GM19328 (cell line): ENCODE measurements around the gene EBPL.
"Not testable (repeated sequence)": the region's sequence is repeated elsewhere in the genome, so short reads cannot be mapped to it uniquely, and the experiment has no call there.

ENCODE experiments used
- ATAC-seq: cut with Tn5 transposase; IDR thresholded peaks from one replicate; pipeline ENCODE4 v1.9.1; 2021; ENCODE audit warnings: mild to moderate bottlenecking, moderate library complexity; ENCODE audit not compliant: unreplicated experiment

Gene EBPL

DNA sequence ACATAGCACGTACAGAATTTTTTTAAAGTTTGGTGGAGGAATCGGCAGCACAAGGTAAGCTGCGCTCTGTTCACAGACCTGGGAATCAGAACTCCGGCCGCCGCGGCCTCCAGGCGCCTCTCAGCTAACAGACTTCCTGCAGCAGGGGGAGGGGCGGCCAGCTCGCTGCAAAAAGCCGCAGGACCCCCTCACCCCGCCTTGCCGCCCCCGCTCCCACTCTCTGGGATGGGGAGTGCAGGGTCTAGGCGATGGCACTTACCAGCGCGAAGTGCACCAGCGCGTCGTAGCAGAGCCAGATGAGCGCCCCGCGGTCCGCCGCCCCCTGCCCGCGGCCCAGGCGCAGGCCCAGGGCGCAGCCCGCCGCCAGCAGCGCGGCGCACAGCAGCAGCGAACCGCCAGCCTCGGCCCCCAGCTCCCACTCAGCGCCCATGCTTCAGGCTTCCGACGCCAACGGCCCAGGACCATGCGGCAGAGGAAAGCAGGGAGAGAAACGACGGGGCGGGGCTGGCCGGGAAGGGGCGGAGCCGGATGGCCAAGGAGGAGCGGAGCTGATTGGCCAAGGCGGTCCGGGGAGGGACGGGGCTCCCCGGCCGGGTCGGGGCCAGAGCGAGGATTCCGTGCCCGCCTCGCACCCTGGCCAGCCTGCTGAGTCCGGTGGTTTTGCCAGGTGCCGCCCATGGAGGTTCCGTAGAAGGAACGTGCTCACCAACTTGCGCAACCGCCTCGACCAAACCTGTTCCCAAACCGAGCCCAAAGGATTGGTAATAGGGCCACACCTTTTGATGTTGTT, at the start of gene EBPL:
Gene EBPL, minus strand, starts transcription at position 492 of the 790 bp plus-strand sequence. Its CDS starts 62 bp downstream, at position 430.
- ATAC-seq: peak; percentile 98

DNA sequence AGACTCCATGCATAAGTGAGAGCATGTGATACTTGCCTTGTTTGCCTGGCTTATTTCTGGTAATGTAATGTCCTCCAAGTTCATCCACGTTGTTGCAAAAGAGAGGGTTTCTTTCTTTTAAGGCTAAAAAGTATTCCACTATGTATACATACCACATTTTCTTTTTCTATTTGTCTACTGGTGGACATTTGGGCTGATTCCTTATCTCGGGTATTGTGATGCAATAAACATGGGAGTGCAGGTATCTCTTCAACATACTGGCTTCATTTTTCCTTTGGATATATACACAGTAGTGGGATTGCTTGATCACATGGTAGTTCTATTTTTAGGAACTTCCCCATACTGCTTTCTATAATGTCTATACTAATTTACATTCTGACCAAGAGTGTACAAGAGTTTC, 49.6 kb upstream of the EBPL start:
- no peak for ATAC-seq

DNA sequence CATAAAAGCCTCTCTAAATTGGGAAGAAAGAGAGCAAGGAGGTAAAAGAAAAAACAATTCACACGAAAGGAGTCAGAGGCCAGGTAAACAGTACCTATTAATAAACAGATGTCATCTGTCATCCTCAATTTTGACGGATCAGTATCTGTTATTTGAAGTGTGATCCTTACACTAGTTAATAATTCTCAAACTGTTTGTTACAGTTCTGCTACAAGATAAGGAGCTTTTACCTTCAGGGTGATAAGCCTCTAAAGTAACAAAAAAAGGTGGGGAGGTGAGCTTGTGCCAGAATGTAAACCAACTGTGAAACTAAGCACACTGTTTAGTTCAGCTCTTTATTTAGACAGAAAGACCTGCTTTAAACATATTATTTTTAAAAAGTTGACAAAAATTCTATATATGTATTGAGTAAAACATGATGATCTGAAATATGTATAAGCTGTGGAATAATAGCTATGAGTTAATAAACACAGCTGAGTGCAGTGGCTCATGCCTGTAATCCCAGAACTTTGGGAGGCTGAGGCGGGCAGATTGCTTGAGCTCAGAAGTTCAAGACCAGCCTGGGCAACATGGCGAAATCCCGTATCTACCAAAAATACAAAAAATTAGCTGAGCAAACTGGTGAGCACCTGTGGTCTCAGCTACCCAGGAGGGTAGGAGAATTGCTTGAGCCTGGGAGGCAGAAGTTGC, 48.4 kb upstream of the EBPL start:
- ATAC-seq: no peak

DNA sequence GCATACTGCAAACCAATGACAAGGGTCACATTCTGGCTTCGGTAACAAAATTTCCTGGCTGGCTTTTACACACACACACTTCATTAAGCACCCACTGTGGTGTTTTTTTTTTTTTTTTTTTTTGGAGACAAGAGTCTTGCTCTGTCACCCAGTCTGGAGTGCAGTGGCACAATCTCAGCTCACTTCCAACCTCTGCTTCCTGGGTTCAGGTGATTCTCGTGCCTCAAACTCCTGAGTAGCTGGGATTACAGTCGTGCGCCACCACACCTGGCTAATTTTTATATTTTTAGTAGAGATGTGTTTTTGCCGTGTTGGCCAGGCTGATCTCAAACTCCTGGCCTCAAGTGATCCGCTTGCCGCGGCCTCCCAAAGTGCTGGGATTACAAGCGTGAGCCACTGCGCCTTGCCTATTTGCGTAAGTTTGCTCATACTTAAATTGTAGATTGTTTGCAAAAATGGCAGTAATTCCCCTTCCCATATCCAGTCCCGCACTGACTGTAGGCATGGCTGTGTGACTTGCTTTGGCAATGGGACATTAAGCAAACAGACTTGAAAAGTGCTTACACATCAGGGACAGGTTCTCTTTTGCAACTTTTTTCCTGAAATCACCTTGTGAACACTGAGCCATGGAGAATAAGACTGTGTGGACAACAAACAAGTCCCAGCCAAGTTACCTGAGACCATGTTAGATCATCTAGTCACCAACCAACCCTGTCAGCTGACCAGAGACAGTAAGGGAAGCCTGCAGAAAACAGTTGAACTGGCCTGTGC, 42.1 kb upstream of the EBPL start:
- ATAC-seq: no peak

DNA sequence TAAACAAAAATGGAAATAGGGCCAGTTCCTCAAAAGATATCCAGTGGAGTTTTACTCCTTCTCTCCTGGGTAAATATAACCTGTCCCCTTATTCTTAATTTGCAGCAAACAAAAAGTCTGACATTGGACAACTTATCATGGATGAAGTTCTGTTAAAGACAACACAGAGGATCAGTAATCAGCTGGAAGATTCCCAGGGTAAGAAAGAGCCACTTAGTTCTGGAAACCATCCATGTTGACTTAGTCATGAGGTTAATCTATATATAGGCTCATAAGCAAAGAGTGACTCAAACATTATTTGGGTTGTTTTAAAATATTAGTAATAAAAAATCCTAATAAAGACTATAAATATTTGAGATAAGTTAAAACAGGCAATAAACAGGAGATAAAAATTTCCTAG, 40.5 kb upstream of the EBPL start:
- no peak for ATAC-seq

DNA sequence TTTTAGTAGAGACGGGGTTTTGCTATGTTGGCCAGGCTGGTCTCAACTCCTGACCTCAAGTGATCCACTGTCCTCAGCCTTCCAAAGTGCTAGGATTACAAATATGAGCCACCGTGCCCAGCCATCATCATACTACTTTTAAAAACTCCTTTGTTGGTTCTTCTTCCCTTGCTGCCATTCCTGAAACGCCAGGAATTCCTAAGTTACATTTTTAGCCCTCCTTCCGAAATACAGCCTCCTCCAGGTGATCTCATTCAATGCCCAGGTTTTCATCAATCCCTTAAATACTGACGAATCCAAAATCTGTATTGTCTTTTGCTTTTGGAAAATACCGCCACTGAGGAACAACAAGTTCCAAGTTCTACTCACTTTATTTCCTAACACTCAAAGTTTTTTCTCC, 25.3 kb upstream of the EBPL start:
- no peak for ATAC-seq

DNA sequence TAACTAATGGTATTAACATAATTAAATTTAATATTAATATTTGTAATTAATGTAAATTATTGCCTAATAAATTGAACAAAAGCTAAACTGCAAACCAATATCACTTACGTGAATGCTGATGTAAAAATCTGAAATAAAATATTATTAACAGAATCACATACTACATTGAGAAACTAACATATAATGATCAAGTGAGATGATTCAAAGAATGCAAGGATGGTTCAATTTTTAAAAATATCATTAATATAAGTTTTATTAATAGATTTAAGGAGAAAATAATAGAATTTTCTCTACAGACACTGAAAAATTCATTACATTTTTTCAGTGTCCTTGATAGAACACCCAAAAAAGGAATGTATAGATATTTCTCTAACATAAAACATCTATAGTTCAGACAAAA, 23.5 kb upstream of the EBPL start:
- ATAC-seq: no peak

DNA sequence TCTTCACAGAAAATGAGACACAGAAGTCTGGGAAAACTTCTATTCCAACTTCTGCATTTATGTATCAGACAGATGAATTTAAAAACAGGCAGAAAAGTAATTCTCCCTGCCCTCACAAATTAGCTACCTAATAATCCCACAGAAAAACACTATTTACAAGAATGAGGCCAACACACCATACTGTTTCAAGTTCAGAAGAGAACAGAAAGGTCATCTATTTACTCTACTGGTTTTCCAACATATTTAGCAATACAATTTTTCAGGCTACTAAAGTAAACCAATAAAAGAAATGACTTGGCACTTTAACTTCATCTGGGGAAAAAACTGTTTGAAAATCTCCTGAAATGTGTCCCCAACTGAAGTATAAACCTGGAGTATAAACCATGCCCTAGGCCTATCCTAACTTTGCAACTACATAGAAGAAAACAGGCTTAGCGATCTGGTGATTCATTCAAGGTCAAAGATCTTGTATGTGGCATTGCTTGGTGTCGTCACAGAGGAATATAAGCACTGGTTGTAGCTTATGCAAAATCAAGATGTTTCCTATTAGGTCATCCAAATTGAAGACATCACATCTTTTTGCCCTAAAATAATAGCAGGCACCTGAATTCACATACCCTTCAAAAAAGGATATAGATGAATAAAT, 20.1 kb upstream of the EBPL start:
- ATAC-seq: no peak

DNA sequence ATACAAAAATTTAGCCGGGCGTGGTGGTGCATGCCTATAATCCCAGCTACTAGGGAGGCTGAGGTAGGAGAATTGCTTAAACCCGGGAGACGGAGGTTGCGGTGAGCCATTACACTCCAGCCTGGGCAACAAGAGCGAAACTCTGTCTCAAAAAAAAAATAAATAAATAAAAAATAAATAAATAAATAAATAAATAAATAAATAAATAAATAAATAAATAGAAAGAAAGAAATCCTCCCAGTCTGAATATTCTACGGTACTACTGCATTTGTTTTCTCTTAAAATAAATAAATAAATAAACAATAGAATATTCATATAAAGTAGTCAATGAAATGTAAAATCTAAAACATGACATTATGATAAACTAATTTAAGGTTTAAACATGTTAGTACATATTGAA, 13.0 kb upstream of the EBPL start:
- not testable (repeated sequence) for ATAC-seq

DNA sequence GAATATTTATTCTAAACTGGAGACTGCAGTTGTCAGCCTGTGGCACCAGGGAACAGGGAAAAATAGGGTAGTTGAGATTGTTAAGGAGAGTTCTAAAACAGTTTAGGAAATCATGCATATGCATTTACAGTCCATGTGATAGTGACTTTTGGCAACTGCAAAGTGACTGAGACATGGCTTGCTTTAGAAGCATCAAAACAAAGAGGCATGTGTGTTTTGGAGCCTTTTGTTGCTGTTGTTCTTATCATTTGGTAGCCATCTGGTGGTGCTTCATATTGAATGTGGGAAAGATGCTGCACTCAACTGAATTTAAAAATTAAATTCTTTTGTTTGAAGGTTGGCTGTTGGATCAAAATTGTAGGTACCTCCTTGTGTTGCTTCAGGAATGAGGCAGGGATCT, 10.2 kb upstream of the EBPL start:
- no peak for ATAC-seq

DNA sequence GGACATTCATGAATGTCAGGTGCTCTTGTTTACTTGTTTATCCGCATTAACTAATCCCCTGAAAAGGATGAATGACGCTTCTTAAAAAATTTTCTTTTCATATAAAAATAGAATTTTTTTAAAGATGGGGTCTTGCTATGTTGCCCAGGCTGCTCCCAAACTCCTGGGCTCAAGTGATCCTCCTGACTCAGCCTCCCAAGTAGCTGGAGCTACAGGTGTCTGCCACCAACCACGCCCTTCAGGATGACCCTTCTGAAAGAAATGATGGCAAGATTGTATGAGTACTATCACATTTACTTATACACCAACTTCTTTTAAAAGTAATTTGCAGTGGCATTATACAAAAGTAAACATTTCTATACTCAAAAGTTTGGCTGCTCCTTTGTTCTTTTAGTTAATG, 6.2 kb upstream of the EBPL start:
- no peak for ATAC-seq

DNA sequence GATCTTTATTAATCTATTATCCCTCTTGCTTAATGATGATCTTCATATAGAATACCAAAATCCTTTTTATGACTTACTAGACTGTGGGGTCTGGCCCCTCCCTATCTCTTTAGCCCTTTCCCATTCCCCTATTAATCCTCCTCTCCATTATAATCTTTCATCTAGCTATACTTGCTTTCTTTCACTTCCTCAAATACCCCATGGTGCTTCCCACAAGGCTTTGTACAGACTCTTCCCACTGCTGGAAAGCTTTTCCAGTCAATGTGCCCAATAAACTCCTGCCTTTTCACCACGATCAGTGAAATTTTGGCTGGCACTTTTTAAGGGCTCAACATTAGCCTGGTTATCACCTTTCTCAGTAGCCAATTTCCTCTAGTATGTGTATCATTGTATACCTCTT, 3.2 kb upstream of the EBPL start:
- no peak for ATAC-seq

DNA sequence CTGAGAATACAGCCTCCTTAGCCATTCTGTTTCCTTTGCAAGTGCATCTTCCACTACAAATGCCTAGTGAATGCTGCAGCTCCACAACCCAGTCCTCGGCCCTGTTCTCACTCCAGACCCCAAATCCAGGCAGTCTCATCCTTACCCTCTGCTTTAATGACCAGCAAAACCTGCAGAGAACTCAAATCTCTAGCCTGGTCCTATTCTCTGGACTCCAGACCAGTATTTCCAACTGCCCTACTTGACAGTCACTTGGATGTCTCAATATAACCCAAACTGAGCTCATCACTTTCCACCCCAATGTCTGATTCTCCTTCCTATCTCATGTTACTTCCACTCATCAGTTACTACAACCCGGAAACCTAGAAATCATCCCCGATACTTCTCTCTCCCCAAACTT, 2.6 kb upstream of the EBPL start:
- ATAC-seq: no peak

DNA sequence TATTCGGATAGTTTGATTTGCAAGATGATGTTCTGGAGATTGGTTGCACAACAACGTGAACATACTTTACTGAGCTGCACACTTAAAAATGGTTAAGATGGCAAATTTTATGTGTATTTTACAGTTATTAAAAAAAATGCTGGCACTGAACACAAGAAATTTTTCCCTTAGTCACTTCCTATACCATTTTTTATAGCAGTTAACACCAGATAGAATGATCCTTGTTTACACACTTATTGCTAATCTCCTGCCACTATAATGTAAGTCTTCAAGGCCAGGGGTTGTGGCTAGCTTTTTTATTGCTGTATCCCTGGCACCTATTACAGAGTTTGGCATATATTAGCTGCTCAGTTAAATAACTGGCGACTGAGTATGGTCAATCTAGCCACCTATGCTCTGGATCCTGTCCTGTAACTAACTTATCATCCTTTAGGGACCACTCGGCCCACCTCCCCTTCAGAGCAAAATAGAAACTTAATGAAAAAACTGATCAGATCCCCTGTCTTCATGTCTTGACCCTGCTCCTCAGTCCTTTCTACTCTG, 2.0 kb upstream of the EBPL start:
- ATAC-seq: no peak

DNA sequence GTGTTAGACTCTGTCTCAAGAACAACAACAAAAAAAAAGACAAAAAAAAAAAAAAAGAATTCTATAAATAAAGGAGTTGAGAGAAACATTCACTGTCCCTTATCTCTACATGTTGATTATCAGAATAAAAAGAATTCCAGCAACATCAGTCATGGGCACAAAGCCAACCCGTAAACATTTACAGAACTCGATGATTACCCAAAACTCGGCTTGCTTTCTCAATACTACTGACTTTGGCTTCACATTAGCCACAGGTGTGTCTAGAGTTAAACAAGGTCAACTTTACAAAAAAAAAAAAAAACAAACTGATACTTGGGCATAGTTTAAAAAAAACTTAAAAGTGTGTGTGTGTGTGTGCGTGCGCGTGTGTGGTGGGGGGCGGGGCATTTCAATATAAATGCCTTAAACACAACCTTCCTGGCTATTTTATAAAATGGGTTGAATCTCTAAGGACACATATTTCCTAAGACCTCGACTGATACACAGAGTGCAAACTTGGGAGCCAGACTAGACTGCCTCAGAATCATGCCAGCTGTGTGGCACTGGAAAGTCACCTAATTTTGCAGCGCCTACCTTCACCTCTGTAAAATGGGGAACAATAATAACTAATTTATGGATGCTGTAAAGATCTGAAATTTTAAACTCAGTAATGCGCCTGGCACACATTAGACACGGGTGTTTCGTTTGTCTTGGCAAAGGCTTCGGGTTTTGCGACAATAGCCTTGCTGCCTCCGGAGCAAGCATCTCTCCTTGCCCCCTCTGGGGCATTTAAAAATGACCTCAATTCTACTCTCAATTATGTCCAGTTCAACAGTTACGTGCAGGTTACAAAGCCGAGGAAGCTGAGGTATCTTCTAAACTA, 922 bp downstream of the EBPL start:
- ATAC-seq: peak; percentile 15

DNA sequence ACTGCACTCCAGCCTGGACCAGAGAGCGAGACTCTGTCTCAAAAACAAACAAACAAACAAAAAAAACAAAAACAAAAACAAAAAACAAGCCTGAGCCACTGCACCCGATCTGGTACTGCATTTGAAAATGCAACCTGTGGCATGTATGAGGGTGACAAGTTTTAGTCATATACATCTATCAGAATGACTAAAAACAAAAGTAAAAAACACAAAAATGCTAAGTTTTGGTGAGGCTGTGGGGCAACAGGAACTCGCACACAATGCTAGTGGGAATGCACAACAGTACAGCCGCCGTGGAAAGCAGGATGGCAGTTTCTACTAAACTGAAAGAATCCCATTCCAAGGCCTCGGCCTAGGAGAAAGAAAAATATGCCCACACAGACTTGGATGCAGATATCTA, 7.8 kb downstream of the EBPL start:
- ATAC-seq: no peak

DNA sequence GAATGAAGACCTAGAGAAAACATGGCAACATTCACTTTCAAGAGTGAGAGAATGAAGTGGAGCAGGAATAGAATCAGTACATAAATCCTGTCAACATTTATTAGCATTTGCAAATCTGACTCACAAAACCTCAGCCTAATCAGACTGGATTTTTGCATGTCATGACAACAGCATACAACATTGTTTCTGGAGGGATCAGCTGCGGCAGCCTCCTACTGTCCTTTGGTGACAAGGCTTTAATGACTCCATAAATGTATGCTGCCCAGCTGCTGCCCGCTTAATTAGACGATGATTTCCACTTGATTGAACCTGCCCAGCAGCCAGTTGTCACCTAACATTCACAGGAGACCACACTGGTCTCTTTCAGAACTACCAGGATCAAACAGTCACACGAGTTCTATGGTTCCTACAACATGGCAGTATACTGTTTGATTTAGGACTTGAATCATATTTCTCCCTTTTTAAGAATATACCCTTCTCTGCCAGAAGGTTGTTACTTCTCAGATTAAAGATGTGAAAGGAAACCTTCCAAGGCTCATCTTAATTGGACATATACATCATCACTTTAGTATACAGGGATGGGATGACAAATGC, 9.3 kb downstream of the EBPL start:
- no peak for ATAC-seq

DNA sequence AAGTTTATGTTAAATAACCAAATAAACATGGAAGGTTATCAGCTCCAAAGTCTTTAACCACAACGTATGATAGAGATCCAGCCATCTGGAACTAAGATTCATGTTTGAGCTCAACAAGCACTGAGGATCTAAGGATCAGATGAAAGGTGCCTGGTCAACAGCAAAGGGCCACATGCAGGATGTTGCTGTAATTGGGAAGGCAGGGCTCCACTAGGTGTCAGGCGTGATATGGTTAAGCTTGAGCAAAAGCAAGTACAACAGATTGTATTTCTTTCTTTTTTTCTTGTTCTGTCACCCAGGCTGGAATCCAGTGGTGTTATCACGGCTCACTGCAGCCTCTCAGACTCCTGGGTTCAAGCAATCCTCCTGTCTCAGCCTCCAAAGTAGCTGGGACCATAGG, 12.0 kb downstream of the EBPL start:
- ATAC-seq: no peak

DNA sequence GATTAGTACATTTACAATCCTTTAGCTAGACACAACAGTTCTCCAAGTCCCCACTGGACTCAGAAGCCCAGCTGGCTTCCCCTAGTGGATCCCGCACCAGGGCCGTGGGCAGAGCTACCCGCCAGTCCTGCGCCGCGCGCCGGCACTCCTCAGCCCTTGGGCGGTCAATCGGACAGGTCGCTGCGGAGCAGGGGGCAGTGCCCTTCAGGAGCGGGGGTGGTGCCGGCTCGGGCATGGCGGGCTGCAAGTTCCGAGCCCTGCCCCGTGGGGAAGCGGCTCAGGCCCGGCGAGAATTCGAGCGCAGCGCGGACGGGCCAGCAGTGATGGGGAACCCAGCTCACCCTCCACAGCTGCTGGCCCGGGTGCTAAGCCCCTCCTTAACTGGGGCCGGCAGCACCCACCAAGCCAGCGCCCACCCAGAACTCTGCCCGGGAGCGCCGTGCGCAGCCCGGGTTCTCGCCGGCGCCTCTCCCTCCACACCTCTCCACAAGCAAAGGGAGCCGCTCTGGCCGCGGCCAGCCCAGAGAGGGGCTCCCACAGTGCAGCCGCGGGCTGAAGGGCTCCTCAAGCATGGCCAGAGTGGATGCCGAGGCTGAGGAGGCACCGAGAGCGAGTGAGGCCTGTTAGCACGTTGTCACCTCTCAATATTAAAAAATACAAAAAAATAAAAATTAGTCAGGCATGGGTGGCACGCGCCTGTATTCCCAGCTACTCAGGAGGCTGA, 12.9 kb downstream of the EBPL start:
- ATAC-seq: no peak
